H9 (cell line): ENCODE measurements around the gene FNDC8. TPM values are rescaled to one million over a fixed set of nuclear protein-coding genes. Genes with fewer than 3 reads are reported as not detected.
"Not testable (repeated sequence)": the region's sequence is repeated elsewhere in the genome, so short reads cannot be mapped to it uniquely, and the experiment has no call there.

Source experiments
- DNase-seq: peaks from one replicate; pipeline ENCODE4 v3.0.0-alpha.2; 2017
- H2AFZ ChIP-seq: one replicate; pipeline ENCODE4 v1.6.1; 2013; ENCODE audit warnings: mild to moderate bottlenecking, low read length, control low read depth, moderate library complexity
- H2AK5ac ChIP-seq: 2 replicates; pipeline ENCODE4 v1.6.1; 2013; ENCODE audit warnings: low read length, control low read depth, mixed read lengths; ENCODE audit not compliant: insufficient read length
- H2BK120ac ChIP-seq: one replicate; pipeline ENCODE4 v1.6.1; 2013; ENCODE audit warnings: low read depth, mild to moderate bottlenecking, low read length, control low read depth, inconsistent platforms; ENCODE audit not compliant: poor library complexity, severe bottlenecking
- H2BK12ac ChIP-seq: 2 replicates; pipeline ENCODE4 v1.6.1; 2013; ENCODE audit warnings: low read length, control low read depth, mixed read lengths, low read depth; ENCODE audit not compliant: insufficient read length
- H2BK15ac ChIP-seq: 2 replicates; pipeline ENCODE4 v1.6.1; 2013; ENCODE audit warnings: low read depth, low read length, control low read depth
- H2BK20ac ChIP-seq: one replicate; pipeline ENCODE4 v1.6.1; 2013; ENCODE audit warnings: low read depth, mild to moderate bottlenecking, low read length, control low read depth, inconsistent platforms; ENCODE audit not compliant: poor library complexity, severe bottlenecking
- H2BK5ac ChIP-seq: 2 replicates; pipeline ENCODE4 v1.6.1; 2013; ENCODE audit warnings: low read length, control low read depth, mixed read lengths; ENCODE audit not compliant: insufficient read length
- H3K14ac ChIP-seq: 2 replicates; pipeline ENCODE4 v1.6.1; 2013; ENCODE audit warnings: low read length, control low read depth; ENCODE audit not compliant: insufficient read depth
- H3K18ac ChIP-seq: 2 replicates; pipeline ENCODE4 v1.6.1; 2013; ENCODE audit warnings: low read depth, mild to moderate bottlenecking, mixed read lengths, low read length, control low read depth; ENCODE audit not compliant: insufficient read length
- H3K23ac ChIP-seq: 2 replicates; pipeline ENCODE4 v1.6.1; 2013; ENCODE audit warnings: low read length, control low read depth, mixed read lengths, low read depth; ENCODE audit not compliant: insufficient read length
- H3K23me2 ChIP-seq: 2 replicates; pipeline ENCODE4 v1.6.1; 2013; ENCODE audit warnings: low read depth, mild to moderate bottlenecking, mixed read lengths, low read length, control low read depth; ENCODE audit not compliant: insufficient read length, poor library complexity, severe bottlenecking
- H3K27ac ChIP-seq: 2 replicates; pipeline ENCODE4 v1.5.1; 2013; ENCODE audit warnings: low read length, control low read depth, mixed read lengths, low read depth; ENCODE audit not compliant: insufficient read length
- H3K27me3 ChIP-seq: 2 replicates; pipeline ENCODE4 v1.6.1; 2013; ENCODE audit warnings: low read length, control low read depth, inconsistent platforms; ENCODE audit not compliant: insufficient read depth
- H3K4ac ChIP-seq: 2 replicates; pipeline ENCODE4 v1.6.1; 2013; ENCODE audit warnings: low read depth, mild to moderate bottlenecking, control low read depth, inconsistent platforms, low read length, moderate library complexity
- H3K4me1 ChIP-seq: 2 replicates; pipeline ENCODE4 v1.6.1; 2013; ENCODE audit warnings: low read length, control low read depth, inconsistent platforms; ENCODE audit not compliant: insufficient read depth
- H3K4me2 ChIP-seq: 2 replicates; pipeline ENCODE4 v1.6.1; 2013; ENCODE audit warnings: low read length, control low read depth, mixed read lengths; ENCODE audit not compliant: insufficient read length, insufficient read depth
- H3K56ac ChIP-seq: 2 replicates; pipeline ENCODE4 v1.6.1; 2013; ENCODE audit warnings: low read depth, mild to moderate bottlenecking, mixed read lengths, low read length, control low read depth; ENCODE audit not compliant: insufficient read length
- H3K79me1 ChIP-seq: 2 replicates; pipeline ENCODE4 v1.6.1; 2013; ENCODE audit warnings: low read depth, mild to moderate bottlenecking, moderate library complexity, low read length, control low read depth, inconsistent platforms; ENCODE audit not compliant: insufficient read depth, poor library complexity, severe bottlenecking
- H3K79me2 ChIP-seq: 2 replicates; pipeline ENCODE4 v1.6.1; 2013; ENCODE audit warnings: low read length, control low read depth, inconsistent platforms; ENCODE audit not compliant: insufficient read depth
- H3K9ac ChIP-seq: 2 replicates; pipeline ENCODE4 v1.6.1; 2013; ENCODE audit warnings: low read length, control low read depth, mixed read lengths; ENCODE audit not compliant: insufficient read length; ENCODE audit errors: extremely low read depth
- H3K9me3 ChIP-seq: one replicate; pipeline ENCODE4 v1.6.1; 2013; ENCODE audit warnings: low read depth, low read length, inconsistent platforms; ENCODE audit not compliant: control insufficient read depth
- H3T11ph ChIP-seq: one replicate; pipeline ENCODE4 v1.6.1; 2013; ENCODE audit warnings: mild to moderate bottlenecking, low read length, control low read depth, inconsistent platforms
- H4K20me1 ChIP-seq: one replicate; pipeline ENCODE4 v1.6.1; 2013; ENCODE audit not compliant: control insufficient read depth, insufficient read length, insufficient read depth
- H4K5ac ChIP-seq: 2 replicates; pipeline ENCODE4 v1.6.1; 2013; ENCODE audit warnings: low read depth, mild to moderate bottlenecking, mixed read lengths, low read length, control low read depth; ENCODE audit not compliant: insufficient read length
- H4K8ac ChIP-seq: replicated peaks from 2 replicates; pipeline ENCODE4 v1.6.1; 2013; ENCODE audit warnings: low read length, control low read depth, mixed read lengths, low read depth; ENCODE audit not compliant: insufficient read length
- H4K91ac ChIP-seq: 2 replicates; pipeline ENCODE4 v1.6.1; 2013; ENCODE audit warnings: low read depth, mild to moderate bottlenecking, moderate library complexity, mixed read lengths, low read length, control low read depth; ENCODE audit not compliant: insufficient read length
- H3K27ac Mint-ChIP-seq, 3 experiments: 2 replicates in 2 of 3; 3 replicates in 1 of 3; pipeline ENCODE4 v1.8.0; 2020 to 2021; ENCODE audit warnings: mixed read lengths in 3 of 3, mild to moderate bottlenecking in 1 of 3, moderate library complexity in 1 of 3
- H3K27me3 Mint-ChIP-seq: 2 replicates; pipeline ENCODE4 v1.8.0; 2021; ENCODE audit warnings: low read depth, mild to moderate bottlenecking, moderate library complexity, mixed read lengths
- H3K36me3 Mint-ChIP-seq, 3 experiments: 2 replicates in 2 of 3; 3 replicates in 1 of 3; pipeline ENCODE4 v1.8.0; 2020 to 2021; ENCODE audit warnings: low read depth in 3 of 3, mixed read lengths in 3 of 3; ENCODE audit not compliant: insufficient read depth in 1 of 3
- H3K4me1 Mint-ChIP-seq, 2 experiments: 2 replicates each; pipeline ENCODE4 v1.8.0; 2020; ENCODE audit warnings: mixed read lengths in 2 of 2
- H3K4me3 Mint-ChIP-seq, 2 experiments: 2 replicates in 1 of 2; 3 replicates in 1 of 2; pipeline ENCODE4 v1.8.0; 2020 to 2021; ENCODE audit warnings: mild to moderate bottlenecking in 2 of 2, mixed read lengths in 2 of 2, moderate library complexity in 1 of 2
- H3K9me3 Mint-ChIP-seq, 2 experiments: 2 replicates in 1 of 2; 3 replicates in 1 of 2; pipeline ENCODE4 v1.8.0; 2020; ENCODE audit warnings: mild to moderate bottlenecking in 2 of 2, mixed read lengths in 2 of 2, moderate library complexity in 1 of 2
- CTCF ChIP-seq: fragments of 200-600 bp; sonication (generic); conservative IDR thresholded peaks from 3 replicates; pipeline ENCODE4 v1.8.0; 2021; ENCODE audit warnings: antibody characterized with exemption, mild to moderate bottlenecking
- WGBS: extraction: QIAGEN DNeasy Blood & Tissue Kit; methylation state at CpG from one replicate; pipeline ENCODE4 v1.1.7; 2013; ENCODE audit warnings: missing lambda C conversion rate, low lambda C conversion rate, mixed read lengths; ENCODE audit not compliant: insufficient read length; ENCODE audit errors: extremely low coverage; 5-methylcytosine and 5-hydroxymethylcytosine counted together
- total RNA-seq: library from RNA; stranded (reverse); gene quantifications from 2 replicates; pipeline ENCODE4 v1.2.1, GENCODE V29; 2021

The FNDC8 gene
- total RNA-seq, 1 experiment from 2014 or later = not detected

- no peak for DNase-seq
- H2AFZ ChIP-seq = no peak overlapping the region
- Mint-ChIP-seq H3K4me3 (no peak overlapping the region), H3K36me3 (no peaks in the 10 kb centered on the region), H3K4me1 (peaks cover 6 to 16% of the 10 kb centered on the region in 2 experiments), H3K27ac (no peak overlapping the region), H3K9me3 (no peaks in the 10 kb centered on the region), H3K27me3 (peaks cover 5% of the 10 kb centered on the region)
- H3K18ac ChIP-seq = no peak overlapping the region
- no peak overlapping the region for H3K9ac ChIP-seq
- H4K5ac ChIP-seq = no peak overlapping the region
- no CpG with 5 or more reads among the region's 11 CpGs for WGBS
- no peaks in the 10 kb centered on the region for H4K20me1 ChIP-seq
- no peaks in the 10 kb centered on the region for H3K27me3 ChIP-seq
- no peak overlapping the region for H3K4ac ChIP-seq
- H4K91ac ChIP-seq = no peak overlapping the region
- H2BK120ac ChIP-seq = no peak overlapping the region
- H3K27ac ChIP-seq = no peak overlapping the region
- no peaks in the 10 kb centered on the region for H3K79me2 ChIP-seq
- H4K8ac ChIP-seq = no peak overlapping the region
- no peaks in the 10 kb centered on the region for H3K23me2 ChIP-seq
- H3K56ac ChIP-seq = no peak overlapping the region
- H2BK20ac ChIP-seq = no peak overlapping the region
- H2BK5ac ChIP-seq = no peak overlapping the region
- no peak overlapping the region for H2BK12ac ChIP-seq
- H3K4me1 ChIP-seq = no peaks in the 10 kb centered on the region; the same call in 1 of the 2 replicates
- H3T11ph ChIP-seq = no peak overlapping the region
- no peak overlapping the region for H2AK5ac ChIP-seq
- no peak overlapping the region for H3K4me2 ChIP-seq
- H3K79me1 ChIP-seq = no peaks in the 10 kb centered on the region
- no peak overlapping the region for H2BK15ac ChIP-seq
- no peak for TF ChIP-seq CTCF
- no peak overlapping the region for H3K14ac ChIP-seq
- no peaks in the 10 kb centered on the region for H3K9me3 ChIP-seq
- H3K23ac ChIP-seq = no peak overlapping the region
Observed at GRCh38 chr17:35149941-35150340, 28.5 kb downstream of the FNDC8 start.

GRCh38 chr17:35151080-35151479, 29.7 kb downstream of the FNDC8 start:
- not testable (repeated sequence) for H3K23me2 ChIP-seq, DNase-seq, H2AFZ ChIP-seq, H2BK5ac ChIP-seq, H3K36me3 Mint-ChIP-seq, H4K91ac ChIP-seq, H4K5ac ChIP-seq, H3K4me2 ChIP-seq, H3K27me3 ChIP-seq, H2BK12ac ChIP-seq, H3K4me3 Mint-ChIP-seq, H3K4me1 ChIP-seq, H3K18ac ChIP-seq, H4K8ac ChIP-seq, H3K56ac ChIP-seq, H2AK5ac ChIP-seq, H2BK120ac ChIP-seq, H3T11ph ChIP-seq, H3K4ac ChIP-seq, H3K9me3 Mint-ChIP-seq, H2BK20ac ChIP-seq, H3K9me3 ChIP-seq, H3K14ac ChIP-seq, H2BK15ac ChIP-seq, H3K9ac ChIP-seq, H3K79me1 ChIP-seq, H3K27ac Mint-ChIP-seq, H3K23ac ChIP-seq, H3K79me2 ChIP-seq, H4K20me1 ChIP-seq, H3K27ac ChIP-seq, H3K27me3 Mint-ChIP-seq
- H3K4me1 Mint-ChIP-seq = peaks cover 6 to 16% of the 10 kb centered on the region in 2 experiments
- no CpG with 5 or more reads among the region's 29 CpGs for WGBS
